Measurements from ENCODE around the gene GMNN.

DNA sequence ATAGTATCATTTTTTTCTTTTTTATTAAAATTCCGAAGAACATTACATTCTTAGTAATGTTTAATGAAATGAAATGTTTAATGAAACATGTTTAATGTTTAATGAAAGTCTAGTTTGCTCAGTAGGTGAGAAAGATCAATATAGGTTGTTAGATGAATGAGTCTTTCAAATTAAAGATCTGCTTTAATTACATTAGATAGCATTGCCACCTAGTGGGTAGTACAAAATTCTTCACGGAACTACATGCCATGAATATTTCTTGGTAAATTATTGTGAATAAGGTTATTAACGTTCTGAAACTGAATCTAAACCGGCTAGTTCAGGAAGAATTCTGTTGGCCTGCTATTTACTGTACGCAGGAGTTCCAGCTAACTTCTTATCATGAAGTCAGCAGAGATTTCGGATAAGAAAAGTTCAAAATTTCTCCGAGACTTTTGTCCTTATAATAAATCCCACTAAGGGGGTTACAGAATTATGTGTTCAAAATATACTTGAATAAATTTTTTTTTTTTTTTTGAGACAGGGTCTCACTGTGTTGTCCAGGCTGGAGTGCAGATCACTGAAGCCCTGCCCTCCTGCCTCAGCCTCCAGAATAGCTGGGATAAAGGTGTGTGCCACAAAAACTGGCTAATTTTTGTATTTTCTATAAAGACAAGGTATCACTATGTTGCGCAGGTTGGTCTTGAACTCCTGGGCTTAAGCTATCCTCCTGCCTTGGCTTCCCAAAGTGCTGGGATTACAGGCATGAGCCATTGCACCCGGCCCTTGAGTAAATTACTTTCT is 7.9 kb upstream of the GMNN start:
- TF ChIP-seq, protein P1, sequence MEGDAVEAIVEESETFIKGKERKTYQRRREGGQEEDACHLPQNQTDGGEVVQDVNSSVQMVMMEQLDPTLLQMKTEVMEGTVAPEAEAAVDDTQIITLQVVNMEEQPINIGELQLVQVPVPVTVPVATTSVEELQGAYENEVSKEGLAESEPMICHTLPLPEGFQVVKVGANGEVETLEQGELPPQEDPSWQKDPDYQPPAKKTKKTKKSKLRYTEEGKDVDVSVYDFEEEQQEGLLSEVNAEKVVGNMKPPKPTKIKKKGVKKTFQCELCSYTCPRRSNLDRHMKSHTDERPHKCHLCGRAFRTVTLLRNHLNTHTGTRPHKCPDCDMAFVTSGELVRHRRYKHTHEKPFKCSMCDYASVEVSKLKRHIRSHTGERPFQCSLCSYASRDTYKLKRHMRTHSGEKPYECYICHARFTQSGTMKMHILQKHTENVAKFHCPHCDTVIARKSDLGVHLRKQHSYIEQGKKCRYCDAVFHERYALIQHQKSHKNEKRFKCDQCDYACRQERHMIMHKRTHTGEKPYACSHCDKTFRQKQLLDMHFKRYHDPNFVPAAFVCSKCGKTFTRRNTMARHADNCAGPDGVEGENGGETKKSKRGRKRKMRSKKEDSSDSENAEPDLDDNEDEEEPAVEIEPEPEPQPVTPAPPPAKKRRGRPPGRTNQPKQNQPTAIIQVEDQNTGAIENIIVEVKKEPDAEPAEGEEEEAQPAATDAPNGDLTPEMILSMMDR (IDR thresholded peaks at IDR 0.05), result peak; percentile 34 to 52 (median 38)
- TF ChIP-seq EP300 (IDR thresholded peaks at IDR 0.05) (no peak), POLR2A (IDR thresholded peaks at IDR 0.05) (no peak)

All from tibial nerve (tissue), 4 donors.